Left colon (tissue), 2 donors: ENCODE results near the gene VAV2. TPM values are rescaled to one million over a fixed set of nuclear protein-coding genes. Genes with fewer than 3 reads are reported as not detected.
A peak's percentile ranks its signal among the peaks of the same experiment; 100 is the strongest.

ENCODE experiments used
- ATAC-seq: fragments of 200-7000 bp; cut with Tn5 transposase; one replicate; pipeline ENCODE4 v1.9.1; 2020; ENCODE audit warnings: mild to moderate bottlenecking, moderate library complexity
- DNase-seq, 2 donors: peaks; one replicate each; pipeline ENCODE4 v3.0.0-alpha.2; 2020
- intact Hi-C, 2 donors: fragments of 100-400 bp; cut with DNase I in 1 of 2; cut with micrococcal nuclease in 1 of 2; formaldehyde crosslinking; loops; one replicate each; pipeline versions ENCODE4 v1.11.2 to v1.14.0; 2022; cut with DNase I, micrococcal nuclease
- total RNA-seq, 2 donors: library from RNA; stranded (reverse); fragmentation: NEBNext Ultra II Directional; extraction: Animal tissue kit (Norgen Biotek cat#: 25700); gene quantifications; one replicate each; pipeline ENCODE4 v1.2.1, GENCODE V29; 2021
- donor health status: DM: no; HTN: no; CAD: no.
- donor health status: DM: yes; HTN: yes; CAD: no.

VAV2 gene
- total RNA-seq, 2 donors from 2014 or later = 29.6 to 43.2 TPM

DNA sequence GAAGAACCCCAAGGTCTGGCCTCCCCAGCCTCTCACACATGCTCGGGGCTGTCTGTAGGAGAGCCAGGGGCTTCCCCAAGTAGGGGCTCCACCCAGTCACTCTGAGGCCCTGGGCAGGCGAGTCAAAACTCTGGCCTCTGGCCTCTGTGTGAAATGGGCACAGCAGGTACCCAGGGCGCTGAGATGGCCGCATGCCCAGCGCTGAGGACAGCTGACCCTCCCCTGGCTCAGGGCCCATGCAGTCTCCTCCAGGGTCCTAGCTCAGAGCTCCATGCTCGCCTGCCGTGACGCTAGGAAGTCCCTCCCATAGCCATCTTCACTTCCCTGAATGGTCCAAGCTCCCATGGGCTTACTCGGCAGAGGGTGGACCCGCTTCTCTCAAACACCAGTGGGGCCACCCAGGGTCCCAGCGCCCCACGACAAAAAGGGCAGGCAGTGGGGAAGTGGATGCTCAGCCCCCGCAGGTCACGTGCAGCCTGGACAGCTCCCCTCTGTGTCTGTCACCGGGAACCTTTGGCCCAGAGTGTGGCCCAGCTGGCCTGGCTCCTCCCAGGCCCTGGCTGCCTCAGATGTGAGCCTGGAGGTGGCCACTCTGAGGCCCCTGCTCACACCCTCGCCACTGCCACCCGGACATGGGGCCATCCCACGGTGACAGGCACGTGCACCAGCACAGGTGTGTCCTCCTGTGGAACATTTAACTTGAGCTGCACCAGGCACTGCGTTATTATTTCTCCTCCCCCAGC lies 12.2 kb upstream of the VAV2 start:
- no peak for DNase-seq
- intact Hi-C loops = no loop called here
- no peak for ATAC-seq

DNA sequence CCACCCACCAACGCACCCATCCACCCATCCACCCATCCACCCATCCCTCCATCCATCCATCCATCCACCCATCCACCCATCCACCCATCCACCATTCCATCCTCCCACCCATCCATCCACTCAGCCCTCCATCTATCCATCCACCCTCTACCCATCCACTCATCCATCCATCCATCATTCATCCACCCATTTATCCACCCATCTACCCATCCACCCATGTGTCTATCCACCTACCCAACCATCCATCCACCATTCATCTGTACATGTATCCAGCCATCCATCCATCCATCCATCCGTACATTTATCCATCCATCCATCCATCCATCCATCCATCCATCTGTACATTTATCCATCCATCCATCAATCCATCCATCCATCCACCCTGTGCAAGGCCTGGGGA lies 11.1 kb upstream of the VAV2 start:
- ATAC-seq = no peak
- DNase-seq = no peak
- intact Hi-C loops = no loop called here

DNA sequence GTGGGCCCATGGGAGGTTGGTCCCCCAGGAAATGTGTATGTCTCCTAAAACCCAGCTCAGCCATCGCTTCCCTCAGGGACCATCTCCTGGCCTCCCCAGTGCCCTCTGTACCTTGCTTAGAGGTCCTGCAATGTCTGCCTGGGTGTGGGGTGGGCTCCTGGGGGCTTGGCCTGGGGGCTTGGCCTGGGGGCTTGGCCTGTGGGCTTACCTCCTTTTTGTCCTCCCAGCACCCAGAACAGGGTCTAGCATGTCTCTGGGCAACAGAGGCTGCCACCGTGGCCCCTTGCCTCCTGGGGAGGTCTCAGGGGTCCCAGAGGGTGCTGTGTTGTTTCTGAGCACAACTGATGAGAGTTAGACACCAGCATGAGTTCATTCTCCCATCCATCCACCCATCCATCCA lies 10.7 kb upstream of the VAV2 start:
- no peak for DNase-seq
- intact Hi-C loops = no loop called here
- no peak for ATAC-seq

DNA sequence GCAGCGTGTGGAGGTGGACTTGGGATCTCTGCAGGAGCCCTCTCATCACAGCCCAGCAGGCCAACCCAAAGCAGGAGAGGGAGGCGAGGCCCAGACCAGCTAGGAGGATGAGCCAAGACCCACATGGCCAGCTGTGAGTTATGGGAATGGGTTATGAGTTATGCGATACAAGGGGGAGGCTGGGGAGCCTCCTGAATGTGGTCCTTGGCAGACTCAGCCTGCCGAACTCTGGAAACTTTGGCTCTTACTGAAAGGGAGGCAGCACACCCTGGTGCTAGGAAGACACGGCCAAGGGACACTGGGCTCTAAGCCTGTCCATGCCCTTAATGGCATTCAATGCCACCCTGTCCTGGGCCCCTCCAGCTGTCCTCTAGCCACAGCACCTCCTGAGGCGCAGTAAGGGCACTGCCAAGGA lies 7.7 kb upstream of the VAV2 start:
- ATAC-seq (no peak), DNase-seq (no peak)
- intact Hi-C loops = loop anchor here (5.0 kb wide), 1 partner anchor 208 kb away; no protein-coding TSS in a partner anchor

DNA sequence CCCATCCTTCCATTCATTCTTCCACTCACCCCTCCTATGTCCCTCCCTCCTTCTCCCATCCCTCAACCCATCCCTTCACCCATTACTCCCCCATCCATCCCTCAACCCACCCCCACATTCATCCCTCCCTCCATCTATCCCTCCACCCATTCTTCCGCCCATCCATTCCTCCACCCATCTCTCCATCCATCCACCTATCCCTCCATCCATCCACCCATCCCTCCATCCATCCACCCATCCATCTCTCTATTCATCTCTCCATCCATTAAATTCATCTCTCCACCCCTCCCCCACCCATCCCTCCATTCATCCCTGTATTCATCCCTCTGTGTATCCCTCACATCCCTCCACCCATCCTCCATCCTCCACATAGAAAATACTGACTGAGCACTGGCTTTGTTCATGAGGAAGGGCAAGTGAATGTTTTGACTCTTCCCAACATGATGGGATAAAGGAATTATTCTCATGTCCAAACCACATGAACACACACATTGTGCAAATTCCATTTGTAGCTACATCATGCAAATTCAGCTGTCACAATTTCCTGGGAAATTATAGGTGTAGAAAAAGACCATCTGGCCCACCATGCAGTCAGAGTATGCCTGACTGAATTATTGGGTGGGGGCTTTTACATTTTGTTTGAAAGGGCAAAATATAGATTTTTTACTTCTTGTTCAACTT lies 6.9 kb upstream of the VAV2 start:
- DNase-seq (no peak), ATAC-seq (no peak)
- intact Hi-C loops = loop anchor here (5.0 kb wide), 1 partner anchor 207 kb away; no protein-coding TSS in a partner anchor

DNA sequence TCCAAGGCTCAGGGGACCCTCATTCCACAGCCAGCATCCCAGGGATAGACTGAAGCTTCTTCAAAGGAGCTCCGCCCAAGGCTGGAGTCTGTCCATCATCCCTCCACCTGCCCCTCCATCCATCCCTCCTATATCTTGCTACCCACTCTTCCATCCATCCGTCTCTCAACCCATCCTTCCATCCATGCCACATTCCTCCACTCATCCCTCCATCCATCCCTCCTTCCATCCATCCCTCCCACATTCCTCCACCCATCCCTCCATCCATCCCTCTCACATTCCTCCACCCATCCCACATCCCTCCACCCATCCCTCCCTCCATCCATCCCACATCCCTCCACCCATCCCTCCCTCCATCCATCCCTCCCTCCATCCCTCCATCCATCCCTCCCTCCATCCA lies 5.5 kb upstream of the VAV2 start:
- no peak for ATAC-seq
- intact Hi-C loops = loop anchor here (5.0 kb wide), 1 partner anchor 205 kb away; no protein-coding TSS in a partner anchor

DNA sequence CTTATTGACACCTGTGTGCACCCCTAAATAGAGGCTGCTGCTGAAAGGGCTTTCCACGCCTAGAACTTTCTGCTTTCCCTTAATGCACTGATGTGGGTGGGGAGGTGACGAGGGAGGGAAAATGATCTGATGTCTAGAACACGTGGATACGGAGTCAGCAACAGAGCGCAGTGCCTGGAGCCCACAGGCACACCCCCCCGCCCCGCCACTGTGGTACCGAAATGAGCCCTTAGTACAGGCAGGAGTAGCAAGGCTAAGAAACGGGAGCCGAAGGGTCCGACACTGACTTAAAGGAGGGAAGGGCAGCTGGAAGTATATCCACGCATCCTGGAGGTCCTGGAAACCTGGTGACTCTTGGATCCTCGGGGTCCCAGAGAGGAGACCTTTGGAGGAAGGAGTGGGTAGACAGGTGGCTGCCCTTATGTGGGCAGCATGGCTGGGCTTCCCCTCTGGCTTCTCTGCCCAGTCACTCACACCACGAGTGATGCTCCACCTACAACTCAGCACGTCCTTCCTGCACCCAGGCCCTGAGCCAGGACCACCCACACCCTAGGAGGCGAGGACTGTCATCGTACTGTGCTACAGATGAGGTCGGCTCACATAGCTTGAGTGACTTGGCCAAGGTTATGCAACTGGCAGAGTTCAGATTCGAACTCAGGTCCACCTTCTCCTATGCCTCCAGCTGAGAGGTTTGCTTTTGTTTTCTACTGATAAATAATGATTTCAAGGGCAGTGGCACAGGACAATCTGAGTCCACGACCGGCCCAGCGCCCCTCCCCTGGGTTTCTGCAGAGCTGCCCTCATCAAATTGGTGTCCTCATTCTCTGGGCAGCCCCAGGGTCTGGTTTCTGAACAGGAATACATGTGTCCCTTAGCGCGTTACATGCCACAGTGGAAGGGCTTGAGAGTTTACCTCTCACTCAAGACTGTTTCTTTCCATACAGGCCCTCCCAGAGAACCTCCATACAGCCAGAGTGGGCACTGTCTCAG lies 4.7 kb upstream of the VAV2 start:
- ATAC-seq (no peak), DNase-seq (no peak)
- intact Hi-C loops = loop anchor here (5.0 kb wide), 1 partner anchor 205 kb away; no protein-coding TSS in a partner anchor

More for the DNA sequence above, 5.5 kb upstream of the VAV2 start:
- no peak for DNase-seq

DNA sequence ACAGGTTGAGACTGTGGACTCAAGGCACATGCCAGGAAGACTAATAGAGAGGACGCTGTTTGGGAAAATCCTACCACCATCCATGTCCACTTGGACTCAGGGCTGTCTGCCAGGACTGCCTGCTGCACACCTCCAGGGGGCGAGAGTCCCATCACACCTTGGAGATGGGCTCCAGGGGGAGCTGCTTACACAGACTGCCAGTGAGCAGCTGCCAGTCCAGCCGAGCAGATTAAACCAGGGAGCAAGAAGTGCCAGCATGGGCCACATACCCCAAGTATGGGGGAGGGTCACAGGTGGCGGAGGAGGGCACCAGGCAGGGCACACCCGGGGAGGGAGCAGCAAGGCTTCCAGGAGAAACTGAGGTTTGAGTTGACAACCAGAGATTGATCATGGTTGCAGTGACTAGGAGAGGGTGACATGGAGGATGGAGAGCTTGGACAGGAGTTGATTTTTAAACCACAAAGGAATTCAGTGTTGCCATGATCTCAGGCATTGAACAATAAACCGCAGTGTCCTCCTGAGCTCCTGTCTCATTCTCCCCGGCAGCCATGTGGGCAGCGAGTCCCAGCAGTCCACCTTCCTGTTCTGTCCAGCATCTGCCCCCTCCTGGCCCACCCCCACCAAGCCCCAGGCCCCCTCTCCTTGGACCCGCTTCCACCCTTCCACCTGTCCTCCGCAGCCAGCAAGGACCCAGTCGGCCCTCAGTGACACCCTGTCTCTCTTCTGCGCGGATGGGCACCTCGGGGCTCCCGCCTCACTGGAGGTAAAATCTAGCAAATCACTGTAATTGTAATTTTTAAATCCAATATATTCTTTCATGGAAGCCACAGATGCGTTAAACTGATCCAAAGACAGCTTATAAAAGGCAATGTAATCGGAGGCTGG lies 3.1 kb upstream of the VAV2 start:
- ATAC-seq = no peak
- intact Hi-C loops = loop anchor here (5.0 kb wide), 1 partner anchor 203 kb away; no protein-coding TSS in a partner anchor

DNA sequence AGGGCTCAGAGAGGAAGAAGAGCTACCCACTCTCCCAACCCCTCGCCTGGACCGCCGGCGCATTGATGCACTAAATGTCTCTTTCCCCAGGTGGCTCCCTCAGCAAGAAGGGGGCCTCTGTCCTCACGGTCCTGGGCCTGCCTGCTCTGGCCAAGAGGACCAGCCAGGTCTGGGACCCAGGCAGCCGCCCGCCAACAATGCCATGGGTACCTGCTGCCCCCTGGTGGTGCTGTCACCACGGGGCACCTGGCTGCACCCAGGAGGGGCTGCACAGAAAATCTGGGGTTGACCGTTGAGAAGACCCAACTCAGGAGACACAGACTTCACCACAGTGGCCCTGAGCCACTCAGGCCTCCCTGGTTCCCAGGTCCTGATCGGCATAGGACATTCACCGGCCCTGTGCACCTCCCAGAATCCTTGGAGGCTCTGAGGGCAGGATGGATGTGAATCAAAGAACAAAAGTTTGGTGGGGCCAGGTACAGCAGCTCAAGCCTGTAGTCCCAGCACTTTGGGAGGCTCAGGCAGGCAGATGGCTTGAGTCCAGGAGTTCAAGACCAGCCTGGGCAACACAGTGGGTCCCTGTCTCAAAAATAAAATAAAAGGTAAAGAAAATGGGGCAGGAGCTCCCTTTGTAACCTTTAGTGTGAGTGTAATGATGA lies 2.4 kb upstream of the VAV2 start:
- intact Hi-C loops = loop anchor here (5.0 kb wide), 1 partner anchor 202 kb away; no protein-coding TSS in a partner anchor
- ATAC-seq (peak; percentile 51), DNase-seq (peak; percentile 48 to 87)

More for the DNA sequence above, 3.1 kb upstream of the VAV2 start:
- peak in 1 of 2 donors; percentile 20 for DNase-seq

DNA sequence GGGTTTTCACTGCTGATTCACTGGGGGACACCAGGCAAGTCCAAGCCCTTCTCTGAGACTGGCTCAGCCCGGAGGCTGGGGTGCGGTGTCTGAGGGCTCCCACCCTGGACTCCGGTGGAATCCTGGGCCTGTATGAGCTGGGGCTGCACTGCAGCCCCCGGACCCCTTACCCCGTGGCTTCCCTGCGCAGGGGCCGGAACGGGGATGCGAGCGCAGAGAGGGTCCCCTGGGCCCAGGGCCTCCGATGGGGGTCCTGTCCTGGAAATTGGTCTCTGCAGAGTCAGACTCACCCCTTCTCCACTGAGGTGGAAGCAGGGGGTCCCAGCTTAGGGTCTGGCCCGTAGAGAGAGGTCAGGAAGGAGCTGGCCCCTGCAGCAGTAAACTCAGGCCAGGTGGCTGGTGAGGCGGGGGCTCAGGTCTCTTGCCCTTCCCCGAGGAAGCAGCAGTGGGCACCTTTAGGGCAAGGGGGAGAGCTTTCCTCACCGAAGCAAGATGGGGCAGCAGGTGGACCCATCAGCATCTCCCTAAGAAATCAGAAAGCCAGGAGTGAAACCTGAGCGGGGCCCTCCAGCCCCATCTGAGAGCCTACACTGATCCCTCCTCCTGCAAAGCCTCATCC lies 1.6 kb upstream of the VAV2 start:
- intact Hi-C loops = no loop called here
- ATAC-seq = no peak
- DNase-seq = no peak

DNA sequence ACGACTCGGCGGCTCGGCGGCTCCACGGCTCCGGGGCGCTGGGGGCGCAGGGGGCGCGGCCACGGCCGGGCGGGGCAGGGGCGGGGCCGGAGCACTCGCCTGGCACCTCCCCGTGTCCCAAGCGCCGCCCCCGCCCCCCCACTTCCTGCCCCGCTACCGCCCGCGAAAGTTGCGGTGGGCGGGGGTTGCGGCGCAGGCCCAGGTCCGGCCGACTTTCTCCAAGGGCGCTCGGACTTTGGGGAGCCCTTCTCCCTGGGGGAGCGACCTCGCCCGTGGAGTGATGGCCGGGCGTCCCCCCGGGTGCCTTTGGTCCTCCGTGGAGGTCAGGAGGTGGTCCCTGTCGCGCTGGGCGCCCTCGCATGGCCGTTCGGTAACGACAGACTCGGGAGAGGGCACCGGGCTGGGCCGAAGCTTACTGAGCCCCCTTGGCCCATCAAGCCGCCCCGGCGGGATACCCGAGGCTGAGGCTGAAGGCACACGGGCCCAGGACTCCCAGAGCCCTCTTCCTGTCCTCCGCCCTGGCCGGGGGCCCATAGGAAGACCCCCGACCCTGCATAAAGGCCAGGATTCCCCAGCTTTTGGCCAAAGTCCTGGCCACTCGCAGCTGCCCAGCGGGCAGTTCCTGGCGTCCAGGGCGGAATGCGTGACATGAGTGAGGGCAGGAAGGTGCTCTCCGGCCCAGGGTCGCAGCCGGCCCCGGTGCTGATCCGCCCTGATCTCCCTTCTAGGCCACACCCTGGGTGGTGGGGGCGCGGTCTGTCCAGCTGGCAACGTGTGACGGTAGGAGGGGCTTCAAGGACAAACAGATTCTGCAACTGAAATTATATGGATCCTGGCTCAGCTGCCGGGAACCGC lies 883 bp upstream of the VAV2 start:
- ATAC-seq = peak; percentile 74
- intact Hi-C loops = no loop called here
- peak; percentile 91 to 92 for DNase-seq

DNA sequence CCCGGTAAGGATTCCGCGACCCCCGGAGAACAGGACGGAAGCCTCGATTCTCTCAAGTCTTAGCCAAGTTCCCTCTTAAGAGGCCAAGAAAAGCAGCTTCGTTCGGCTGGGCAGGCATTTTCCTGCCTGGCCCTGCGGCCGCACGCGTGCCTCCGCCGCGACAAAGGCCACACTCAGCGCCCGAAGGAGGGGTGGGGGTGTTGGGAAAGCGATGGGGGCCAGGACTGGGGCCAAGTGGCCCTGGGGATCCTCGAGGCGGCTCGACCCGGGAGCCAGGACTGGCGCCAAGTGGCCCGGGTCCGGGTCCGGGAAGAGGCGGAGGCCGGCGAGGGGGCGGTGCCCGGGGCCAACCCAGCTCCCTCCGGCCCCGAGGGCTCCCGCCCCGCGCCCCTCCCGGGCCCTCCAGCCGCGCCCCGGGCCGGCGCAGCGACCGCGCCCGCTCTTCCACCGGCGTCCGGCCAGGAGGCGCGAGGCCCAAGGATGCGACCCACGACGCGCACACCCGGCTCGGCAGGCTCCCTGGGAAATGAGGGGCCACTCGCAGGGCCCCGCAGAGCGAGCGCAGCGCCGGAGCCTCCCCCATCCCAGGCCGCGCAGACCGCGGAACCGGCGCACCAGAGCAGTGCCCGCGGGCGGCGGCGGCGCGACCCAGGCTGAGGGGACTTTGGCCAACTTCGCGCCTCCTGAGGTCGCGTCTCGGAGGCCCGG lies 756 bp downstream of the VAV2 start:
- DNase-seq (peak in 1 of 2 donors; percentile 49), ATAC-seq (peak; percentile 32)
- intact Hi-C loops = no loop called here

DNA sequence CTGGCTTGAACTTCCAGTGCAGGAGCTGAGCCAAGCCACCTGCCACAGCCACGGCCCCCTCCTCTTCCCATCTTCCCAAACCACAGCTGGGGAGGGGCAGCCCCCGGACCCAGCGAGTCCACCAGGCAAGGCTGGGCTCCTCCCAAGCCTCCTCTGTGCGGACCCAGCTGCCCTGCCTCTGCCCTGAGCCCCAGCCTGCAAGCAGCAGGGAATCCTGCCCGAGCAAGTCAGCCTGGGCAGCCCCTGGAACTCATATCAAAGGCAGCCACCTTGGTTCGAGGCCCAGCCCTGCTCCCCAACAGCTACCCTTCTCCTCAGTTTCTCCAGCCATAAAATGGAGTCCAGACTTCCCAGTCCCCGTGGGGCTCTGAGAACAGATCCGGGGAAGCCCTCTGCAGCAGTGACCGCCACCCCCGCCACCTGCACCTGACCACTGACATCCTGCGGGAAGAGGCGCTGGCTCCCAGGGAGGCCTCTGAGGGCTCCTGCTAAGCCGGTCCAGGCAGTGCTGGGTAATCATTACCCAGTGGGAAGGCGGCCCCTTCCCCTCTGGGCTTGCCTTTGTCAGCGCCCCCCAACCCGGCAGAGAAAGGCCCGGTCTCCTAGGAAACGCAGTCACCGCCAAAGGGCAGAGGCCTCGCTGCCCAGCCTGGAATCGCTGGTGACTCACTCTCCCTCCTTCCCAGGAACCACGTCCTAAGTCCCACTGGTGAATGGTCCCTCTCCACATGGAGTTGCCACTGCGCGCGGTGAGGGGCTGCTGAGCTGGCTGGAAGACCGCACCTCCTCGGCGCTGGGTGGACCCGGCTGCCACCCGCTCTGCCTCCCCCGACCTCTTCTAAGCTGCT lies 1.5 kb downstream of the VAV2 start:
- intact Hi-C loops = no loop called here
- DNase-seq = peak; percentile 50 to 65

DNA sequence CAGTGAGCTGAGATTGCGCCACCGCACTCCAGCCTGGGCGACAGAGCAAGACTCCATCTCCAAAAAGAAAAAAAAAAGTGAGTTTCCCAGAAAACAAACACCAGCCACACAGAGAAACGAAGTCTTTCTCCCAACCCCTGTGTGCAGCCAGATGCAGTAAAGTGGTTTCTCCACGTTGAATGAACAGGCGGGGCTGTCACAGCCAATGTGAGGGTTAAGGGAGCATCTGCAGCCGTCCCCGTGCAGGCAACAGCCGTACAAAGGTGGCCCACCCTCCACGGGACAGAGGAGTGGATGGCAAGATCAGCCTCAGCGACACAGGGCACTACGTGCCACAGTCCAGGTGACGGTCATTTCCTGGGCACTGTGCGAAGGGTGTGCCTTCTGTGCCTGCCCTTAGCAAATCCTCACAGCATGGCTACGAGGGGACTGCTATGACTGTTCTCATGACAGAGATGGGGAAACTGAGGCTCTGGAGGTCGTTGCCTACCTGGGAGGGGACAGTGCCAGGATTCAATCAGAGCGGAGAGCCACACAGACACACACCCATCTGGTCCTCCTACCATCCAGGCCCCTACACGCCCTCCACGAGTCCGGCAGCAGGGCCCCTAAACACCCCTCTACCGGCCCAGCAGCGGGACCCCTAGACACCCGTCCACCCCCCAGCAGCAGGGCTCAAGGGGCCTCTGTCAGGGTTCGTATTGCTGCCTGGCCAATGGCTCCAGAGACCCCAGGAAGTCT lies 2.3 kb downstream of the VAV2 start:
- no peak for ATAC-seq
- intact Hi-C loops = no loop called here
- no peak for DNase-seq

More for the DNA sequence above, 1.5 kb downstream of the VAV2 start:
- ATAC-seq = peak; percentile 37
